ENCODE data around the gene VARS2.

VARS2 gene

GRCh38 chr6:30931969-30932645 is 18.1 kb downstream of the VARS2 start, which contains the start of gene SFTA2:
Gene SFTA2 (minus strand): TSS chr6:30932170. CDS start chr6:30932096, 74 bp downstream.
- DNase-seq: no peak

- no peak for DNase-seq
These were observed 18.8 kb downstream of the VARS2 start for GRCh38 chr6:30932665-30933365.

- DNase-seq: peak; percentile 13
These were observed 21.0 kb downstream of the VARS2 start for GRCh38 chr6:30935018-30935417.

- no peak for DNase-seq
These were observed 23.2 kb downstream of the VARS2 start for GRCh38 chr6:30937265-30937664.

- no peak for DNase-seq
These were observed 24.7 kb downstream of the VARS2 start for GRCh38 chr6:30938730-30939129.

- no peak for DNase-seq
These were observed 25.4 kb downstream of the VARS2 start for GRCh38 chr6:30939473-30939872.

GRCh38 chr6:30940361-30940986 is 26.4 kb downstream of the VARS2 start, which contains the start of gene MUCL3:
Gene MUCL3 (plus strand): TSS chr6:30940973. CDS start chr6:30941000, 27 bp downstream.
- DNase-seq: no peak

GRCh38 chr6:30942338-30943060 is 28.5 kb downstream of the VARS2 start:
- DNase-seq: peak; percentile 34

- no peak for DNase-seq
These were observed 30.0 kb downstream of the VARS2 start for GRCh38 chr6:30944051-30944450.

- no peak for DNase-seq
These were observed 31.2 kb downstream of the VARS2 start for GRCh38 chr6:30945281-30945680.

GRCh38 chr6:30947231-30947630 is 33.2 kb downstream of the VARS2 start:
- DNase-seq: no peak

GRCh38 chr6:30948811-30949210 is 34.8 kb downstream of the VARS2 start:
- no peak for DNase-seq

GRCh38 chr6:30951907-30952469 is 38.0 kb downstream of the VARS2 start:
- no peak for DNase-seq

GRCh38 chr6:30954631-30955366 is 40.8 kb downstream of the VARS2 start:
- DNase-seq: peak; percentile 30

GRCh38 chr6:30955367-30956042 is 41.5 kb downstream of the VARS2 start:
- peak; percentile 93 for DNase-seq

- no peak for DNase-seq
These were observed 43.7 kb downstream of the VARS2 start for GRCh38 chr6:30957716-30958115.

- DNase-seq: no peak
These were observed 47.1 kb downstream of the VARS2 start for GRCh38 chr6:30960907-30961673.

GRCh38 chr6:30962716-30963115 is 48.7 kb downstream of the VARS2 start:
- no peak for DNase-seq

GRCh38 chr6:30963641-30964040 is 49.6 kb downstream of the VARS2 start:
- no peak for DNase-seq

- no peak for DNase-seq
These were observed 50.0 kb downstream of the VARS2 start for GRCh38 chr6:30964075-30964474.

GRCh38 chr6:30965140-30965601 is 51.1 kb downstream of the VARS2 start:
- DNase-seq: no peak

Data from NCI-H69 (cell line).